Measurements from ENCODE around the gene LSMEM2.
"Not testable (repeated sequence)": the region's sequence is repeated elsewhere in the genome, so short reads cannot be mapped to it uniquely, and the experiment has no call there.

The LSMEM2 gene

DNA sequence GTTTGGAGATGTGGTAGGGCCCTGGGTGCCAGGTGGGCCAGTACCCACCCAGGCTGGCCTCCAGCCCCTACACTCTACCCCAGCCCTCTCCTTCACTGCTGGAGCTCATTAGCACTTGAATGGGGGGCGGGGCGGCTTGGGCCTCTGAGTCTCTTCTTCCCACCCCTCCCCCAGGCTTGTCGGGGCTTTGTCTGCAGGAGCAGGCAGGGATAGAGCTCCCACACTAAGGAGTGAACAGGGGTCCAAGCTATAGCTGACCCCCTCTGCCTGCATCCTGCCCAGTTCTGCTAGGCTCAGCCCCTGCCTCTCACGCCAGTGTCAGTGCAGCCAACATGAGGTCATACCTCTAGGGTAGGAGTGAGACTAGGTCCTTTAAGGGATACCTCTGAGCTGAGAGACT is 37.7 kb upstream of the LSMEM2 start:
- no peak for DNase-seq (ENCODE audit: insufficient read length, low spot score)
- no peak for FAIRE-seq

DNA sequence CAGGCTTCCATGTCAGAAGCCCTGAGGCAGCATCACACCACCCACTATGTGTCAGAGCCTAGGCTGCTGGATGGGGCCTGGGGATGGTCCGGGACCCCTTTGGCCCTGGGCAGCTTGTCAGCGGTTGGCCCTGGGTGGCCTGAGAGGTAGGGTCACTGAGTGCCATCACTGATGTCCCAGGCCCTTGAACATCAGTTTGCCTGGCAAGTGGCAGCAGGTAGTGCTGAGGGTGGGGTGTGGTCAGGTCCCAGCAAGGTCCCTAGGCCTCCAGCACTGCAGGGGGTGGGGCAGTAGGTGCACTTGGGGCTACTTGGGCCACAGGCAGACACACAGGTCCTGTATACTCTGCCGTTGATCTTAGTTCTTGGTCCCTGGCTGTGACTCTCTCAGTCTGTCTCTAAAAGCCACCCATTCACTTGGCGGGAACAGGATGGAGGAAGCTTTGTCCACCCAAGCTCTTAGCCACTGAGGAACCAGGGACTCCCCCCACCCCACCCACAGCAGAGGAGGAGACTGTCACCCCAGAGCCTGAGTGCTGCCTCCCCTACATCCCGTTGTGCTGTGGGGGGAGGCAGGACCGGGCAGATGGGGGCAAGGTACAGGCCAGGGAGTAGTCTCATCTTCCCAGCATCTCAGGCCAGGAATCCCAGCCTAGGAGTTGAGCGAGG is 37.0 kb upstream of the LSMEM2 start:
- FAIRE-seq (no peak), DNase-seq (ENCODE audit: insufficient read length, low spot score) (no peak)
- TF ChIP-seq, protein P1, sequence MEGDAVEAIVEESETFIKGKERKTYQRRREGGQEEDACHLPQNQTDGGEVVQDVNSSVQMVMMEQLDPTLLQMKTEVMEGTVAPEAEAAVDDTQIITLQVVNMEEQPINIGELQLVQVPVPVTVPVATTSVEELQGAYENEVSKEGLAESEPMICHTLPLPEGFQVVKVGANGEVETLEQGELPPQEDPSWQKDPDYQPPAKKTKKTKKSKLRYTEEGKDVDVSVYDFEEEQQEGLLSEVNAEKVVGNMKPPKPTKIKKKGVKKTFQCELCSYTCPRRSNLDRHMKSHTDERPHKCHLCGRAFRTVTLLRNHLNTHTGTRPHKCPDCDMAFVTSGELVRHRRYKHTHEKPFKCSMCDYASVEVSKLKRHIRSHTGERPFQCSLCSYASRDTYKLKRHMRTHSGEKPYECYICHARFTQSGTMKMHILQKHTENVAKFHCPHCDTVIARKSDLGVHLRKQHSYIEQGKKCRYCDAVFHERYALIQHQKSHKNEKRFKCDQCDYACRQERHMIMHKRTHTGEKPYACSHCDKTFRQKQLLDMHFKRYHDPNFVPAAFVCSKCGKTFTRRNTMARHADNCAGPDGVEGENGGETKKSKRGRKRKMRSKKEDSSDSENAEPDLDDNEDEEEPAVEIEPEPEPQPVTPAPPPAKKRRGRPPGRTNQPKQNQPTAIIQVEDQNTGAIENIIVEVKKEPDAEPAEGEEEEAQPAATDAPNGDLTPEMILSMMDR (IDR thresholded peaks at IDR 0.05; ENCODE audit: insufficient read depth, missing control alignments) = no peak

More for the DNA sequence above, 37.7 kb upstream of the LSMEM2 start:
- TF ChIP-seq, protein P1 (IDR thresholded peaks at IDR 0.05; ENCODE audit: insufficient read depth, missing control alignments) = no peak

DNA sequence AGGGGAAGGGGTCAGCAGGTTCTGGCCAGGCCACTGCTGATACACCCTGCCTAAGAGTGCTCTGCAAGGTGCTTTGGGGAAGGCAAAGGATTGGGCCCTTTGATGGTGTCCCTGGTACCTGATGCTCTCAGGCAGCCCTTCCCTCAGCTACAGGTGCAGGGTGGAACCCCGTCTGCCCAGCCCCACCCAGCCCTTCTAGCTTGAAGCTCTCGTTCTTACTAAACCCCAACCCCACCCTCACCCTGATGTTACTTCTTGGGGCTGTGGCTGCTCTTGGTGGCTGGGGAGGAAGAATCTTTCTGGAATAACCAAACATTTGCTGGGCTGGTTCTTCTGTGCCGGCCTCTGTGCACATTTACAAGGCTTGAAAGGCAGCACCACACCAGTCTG is 36.5 kb upstream of the LSMEM2 start:
- TF ChIP-seq, protein P1 (IDR thresholded peaks at IDR 0.05; ENCODE audit: insufficient read depth, missing control alignments) = no peak
- FAIRE-seq (no peak), DNase-seq (ENCODE audit: insufficient read length, low spot score) (no peak)

DNA sequence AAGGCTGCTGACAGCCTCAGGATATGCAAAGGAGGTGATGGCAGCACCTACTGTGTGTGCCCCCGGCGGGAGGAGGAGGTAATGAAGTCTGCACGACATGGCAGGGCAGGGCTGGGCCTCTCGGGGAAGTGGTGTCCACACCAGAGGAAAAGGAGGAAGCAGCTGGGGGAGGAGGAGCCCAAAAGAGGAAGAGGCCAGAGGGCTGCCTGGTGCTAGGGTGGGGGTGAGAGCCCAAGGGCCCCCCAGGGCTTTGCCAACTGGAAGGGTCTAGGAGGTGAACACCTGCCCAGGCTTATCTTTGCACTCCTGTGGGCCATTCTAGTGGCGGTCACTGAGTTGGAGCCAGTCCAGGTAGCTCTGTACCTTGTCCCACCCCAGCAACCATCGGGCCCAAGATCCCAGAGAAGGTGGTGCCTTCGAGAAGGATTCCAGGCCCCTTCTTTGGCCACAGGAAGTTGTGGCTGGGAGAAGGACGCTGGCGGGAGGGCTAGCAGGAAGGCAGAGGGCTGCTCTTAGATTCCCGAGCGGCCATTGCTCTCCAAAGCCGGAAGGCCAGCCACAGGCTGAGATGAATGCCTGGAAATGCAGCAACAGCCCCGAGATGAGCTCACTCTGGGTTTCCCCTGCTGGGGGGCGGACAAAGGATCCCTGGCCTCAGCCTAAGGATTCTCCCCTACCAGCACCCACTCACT is 35.9 kb upstream of the LSMEM2 start:
- DNase-seq (ENCODE audit: insufficient read length, low spot score) = no peak
- TF ChIP-seq, protein P1 (IDR thresholded peaks at IDR 0.05; ENCODE audit: insufficient read depth, missing control alignments) = no peak
- no peak for FAIRE-seq

DNA sequence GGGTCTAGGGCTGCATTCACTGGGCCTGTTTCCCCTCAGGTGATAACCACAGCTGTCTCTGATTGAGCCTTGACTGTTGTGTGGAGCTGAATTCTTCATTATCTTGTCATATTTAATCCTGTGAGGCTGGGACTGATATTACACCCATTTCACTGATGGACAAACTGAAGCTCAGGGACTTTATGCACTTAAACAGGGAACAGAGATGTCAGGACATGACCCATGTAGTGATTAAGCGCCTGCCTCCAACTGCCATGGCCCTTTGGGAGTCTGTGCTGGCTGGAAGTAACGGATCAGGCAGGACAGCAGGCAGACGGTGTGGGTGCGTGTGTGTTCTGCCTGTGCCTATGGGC is 35.4 kb upstream of the LSMEM2 start:
- FAIRE-seq = no peak
- TF ChIP-seq, protein P1 (IDR thresholded peaks at IDR 0.05; ENCODE audit: insufficient read depth, missing control alignments) = no peak

DNA sequence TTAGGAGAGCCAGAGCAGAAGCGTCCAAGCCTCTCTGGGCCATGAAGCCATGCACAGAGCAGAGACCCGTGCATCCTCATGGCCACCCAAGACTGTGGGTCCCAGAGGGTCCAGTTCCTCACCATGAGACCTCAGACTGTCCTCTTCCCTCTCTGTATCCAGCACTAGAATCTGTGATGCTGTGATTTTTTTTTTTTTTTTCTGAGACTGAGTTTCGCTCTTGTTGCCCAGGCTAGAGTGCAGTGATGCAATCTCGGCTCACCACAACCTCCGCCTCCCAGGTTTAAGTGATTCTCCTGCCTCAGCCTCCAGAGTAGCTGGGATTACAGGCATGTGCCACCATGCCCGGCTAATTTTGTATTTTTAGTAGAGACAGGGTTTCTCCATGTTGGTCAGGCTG is 34.1 kb upstream of the LSMEM2 start:
- DNase-seq (ENCODE audit: insufficient read length, low spot score); FAIRE-seq: not testable (repeated sequence)

More for the DNA sequence above, 35.4 kb upstream of the LSMEM2 start:
- DNase-seq (ENCODE audit: insufficient read length, low spot score) = no peak

DNA sequence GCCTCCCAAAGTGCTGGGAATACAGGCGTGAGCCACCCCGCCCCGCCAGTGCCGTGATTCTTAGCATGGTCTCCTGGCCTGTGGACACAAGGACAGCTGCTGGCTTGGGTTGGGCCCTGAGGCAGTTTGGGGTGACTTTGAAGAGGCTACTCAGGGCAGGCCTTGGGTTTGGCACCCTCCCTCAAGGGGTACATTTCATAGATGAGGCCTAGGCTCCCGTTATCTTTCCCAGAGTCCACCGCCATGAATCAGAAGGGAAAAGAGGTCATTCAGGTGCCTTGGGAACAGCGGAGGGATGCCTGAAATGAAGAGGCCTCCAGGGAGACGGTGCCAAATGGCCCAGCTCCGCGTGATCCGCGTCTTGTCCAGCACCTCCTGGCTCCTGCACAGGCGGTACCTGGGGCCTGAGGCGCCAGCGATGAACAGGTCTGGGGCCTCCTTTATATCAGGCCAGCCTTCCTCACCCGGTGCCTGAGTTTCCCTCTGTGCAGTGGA is 33.6 kb upstream of the LSMEM2 start:
- TF ChIP-seq, protein P1 (IDR thresholded peaks at IDR 0.05; ENCODE audit: insufficient read depth, missing control alignments) = no peak
- no peak for DNase-seq (ENCODE audit: insufficient read length, low spot score)
- no peak for FAIRE-seq

Measured in D721Med (cell line).